Measurements from ENCODE around the gene TMEM123. TPM values are rescaled to one million over a fixed set of nuclear protein-coding genes. Genes with fewer than 3 reads are reported as not detected.
A peak's percentile ranks its signal among the peaks of the same experiment; 100 is the strongest.

TMEM123 gene
- total and polyA plus RNA-seq, 2 of the 13 experiments (the other 11 are each of a cell fraction or from before 2014, with no cell fraction given): 365 to 2,761 TPM

DNA sequence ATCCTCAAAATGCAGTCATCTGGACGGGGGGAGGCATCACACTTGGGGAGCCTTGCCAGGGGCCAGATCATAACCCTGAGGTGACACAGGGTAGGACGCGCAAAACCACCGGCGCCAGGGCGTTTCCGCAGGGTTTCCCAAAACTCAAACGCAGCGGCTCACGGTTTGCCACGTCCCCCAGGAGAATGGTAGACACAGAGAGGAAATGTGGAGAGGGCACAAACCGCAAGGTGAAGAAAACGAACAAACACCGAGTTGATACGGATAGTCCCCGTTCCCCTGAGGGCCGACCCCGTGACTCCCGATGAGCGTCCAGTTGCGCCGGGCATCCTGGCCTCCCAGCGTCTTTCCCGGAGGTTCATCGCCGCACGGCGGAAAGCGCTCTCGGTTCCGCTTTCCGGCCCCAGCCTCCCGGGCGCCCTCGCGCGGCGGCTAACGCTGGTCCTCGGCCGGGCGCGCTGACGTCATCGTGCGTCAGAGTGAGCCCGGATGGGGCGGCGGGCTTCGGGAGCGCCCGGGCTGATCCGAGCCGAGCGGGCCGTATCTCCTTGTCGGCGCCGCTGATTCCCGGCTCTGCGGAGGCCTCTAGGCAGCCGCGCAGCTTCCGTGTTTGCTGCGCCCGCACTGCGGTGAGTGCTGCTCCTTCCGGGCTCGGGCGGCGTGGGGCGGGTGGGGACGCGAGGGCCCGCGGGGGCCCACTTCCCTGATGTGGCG is 105.7 kb downstream of the TMEM123 start, which contains the start of gene BIRC2 (continued):
- TF ChIP-seq SRSF4 (IDR thresholded peaks at IDR 0.05; ENCODE audit: low read depth, low read length, poor library complexity, severe bottlenecking) (no peak), JARID2 (CRISPR knock-in tag; IDR thresholded peaks at IDR 0.05; ENCODE audit: insufficient replicate concordance) (peak; percentile 40), ZNF629 (CRISPR knock-in tag; conservative IDR thresholded peaks at IDR 0.05) (no peak; the same call in 1 of the 2 replicates), MED13 (CRISPR knock-in tag; IDR thresholded peaks at IDR 0.05) (0 out of 2 replicates have a peak, but pooled peaks have one; percentile 40), SALL2 (CRISPR knock-in tag; IDR thresholded peaks at IDR 0.05) (0 out of 2 replicates have a peak, but pooled peaks have one; percentile 72), ZFP41 (CRISPR knock-in tag; IDR thresholded peaks at IDR 0.05; ENCODE audit: borderline replicate concordance) (no peak; the same call in 1 of the 2 replicates), ZNF547 (CRISPR knock-in tag; IDR thresholded peaks at IDR 0.05) (peak; percentile 61; the same call in 1 of the 2 replicates), ZNF709 (CRISPR knock-in tag; IDR thresholded peaks at IDR 0.05) (no peak)
- TF ChIP-seq, protein P1, sequence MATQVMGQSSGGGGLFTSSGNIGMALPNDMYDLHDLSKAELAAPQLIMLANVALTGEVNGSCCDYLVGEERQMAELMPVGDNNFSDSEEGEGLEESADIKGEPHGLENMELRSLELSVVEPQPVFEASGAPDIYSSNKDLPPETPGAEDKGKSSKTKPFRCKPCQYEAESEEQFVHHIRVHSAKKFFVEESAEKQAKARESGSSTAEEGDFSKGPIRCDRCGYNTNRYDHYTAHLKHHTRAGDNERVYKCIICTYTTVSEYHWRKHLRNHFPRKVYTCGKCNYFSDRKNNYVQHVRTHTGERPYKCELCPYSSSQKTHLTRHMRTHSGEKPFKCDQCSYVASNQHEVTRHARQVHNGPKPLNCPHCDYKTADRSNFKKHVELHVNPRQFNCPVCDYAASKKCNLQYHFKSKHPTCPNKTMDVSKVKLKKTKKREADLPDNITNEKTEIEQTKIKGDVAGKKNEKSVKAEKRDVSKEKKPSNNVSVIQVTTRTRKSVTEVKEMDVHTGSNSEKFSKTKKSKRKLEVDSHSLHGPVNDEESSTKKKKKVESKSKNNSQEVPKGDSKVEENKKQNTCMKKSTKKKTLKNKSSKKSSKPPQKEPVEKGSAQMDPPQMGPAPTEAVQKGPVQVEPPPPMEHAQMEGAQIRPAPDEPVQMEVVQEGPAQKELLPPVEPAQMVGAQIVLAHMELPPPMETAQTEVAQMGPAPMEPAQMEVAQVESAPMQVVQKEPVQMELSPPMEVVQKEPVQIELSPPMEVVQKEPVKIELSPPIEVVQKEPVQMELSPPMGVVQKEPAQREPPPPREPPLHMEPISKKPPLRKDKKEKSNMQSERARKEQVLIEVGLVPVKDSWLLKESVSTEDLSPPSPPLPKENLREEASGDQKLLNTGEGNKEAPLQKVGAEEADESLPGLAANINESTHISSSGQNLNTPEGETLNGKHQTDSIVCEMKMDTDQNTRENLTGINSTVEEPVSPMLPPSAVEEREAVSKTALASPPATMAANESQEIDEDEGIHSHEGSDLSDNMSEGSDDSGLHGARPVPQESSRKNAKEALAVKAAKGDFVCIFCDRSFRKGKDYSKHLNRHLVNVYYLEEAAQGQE (IDR thresholded peaks at IDR 0.05; ENCODE audit: borderline replicate concordance in 1 of 2, low read depth in 1 of 2, low read length in 2 of 2): 0 out of 4 replicates have a peak, but pooled peaks of 1 of the 2 experiments have one; percentile 30
- TF ChIP-seq, protein P2, sequence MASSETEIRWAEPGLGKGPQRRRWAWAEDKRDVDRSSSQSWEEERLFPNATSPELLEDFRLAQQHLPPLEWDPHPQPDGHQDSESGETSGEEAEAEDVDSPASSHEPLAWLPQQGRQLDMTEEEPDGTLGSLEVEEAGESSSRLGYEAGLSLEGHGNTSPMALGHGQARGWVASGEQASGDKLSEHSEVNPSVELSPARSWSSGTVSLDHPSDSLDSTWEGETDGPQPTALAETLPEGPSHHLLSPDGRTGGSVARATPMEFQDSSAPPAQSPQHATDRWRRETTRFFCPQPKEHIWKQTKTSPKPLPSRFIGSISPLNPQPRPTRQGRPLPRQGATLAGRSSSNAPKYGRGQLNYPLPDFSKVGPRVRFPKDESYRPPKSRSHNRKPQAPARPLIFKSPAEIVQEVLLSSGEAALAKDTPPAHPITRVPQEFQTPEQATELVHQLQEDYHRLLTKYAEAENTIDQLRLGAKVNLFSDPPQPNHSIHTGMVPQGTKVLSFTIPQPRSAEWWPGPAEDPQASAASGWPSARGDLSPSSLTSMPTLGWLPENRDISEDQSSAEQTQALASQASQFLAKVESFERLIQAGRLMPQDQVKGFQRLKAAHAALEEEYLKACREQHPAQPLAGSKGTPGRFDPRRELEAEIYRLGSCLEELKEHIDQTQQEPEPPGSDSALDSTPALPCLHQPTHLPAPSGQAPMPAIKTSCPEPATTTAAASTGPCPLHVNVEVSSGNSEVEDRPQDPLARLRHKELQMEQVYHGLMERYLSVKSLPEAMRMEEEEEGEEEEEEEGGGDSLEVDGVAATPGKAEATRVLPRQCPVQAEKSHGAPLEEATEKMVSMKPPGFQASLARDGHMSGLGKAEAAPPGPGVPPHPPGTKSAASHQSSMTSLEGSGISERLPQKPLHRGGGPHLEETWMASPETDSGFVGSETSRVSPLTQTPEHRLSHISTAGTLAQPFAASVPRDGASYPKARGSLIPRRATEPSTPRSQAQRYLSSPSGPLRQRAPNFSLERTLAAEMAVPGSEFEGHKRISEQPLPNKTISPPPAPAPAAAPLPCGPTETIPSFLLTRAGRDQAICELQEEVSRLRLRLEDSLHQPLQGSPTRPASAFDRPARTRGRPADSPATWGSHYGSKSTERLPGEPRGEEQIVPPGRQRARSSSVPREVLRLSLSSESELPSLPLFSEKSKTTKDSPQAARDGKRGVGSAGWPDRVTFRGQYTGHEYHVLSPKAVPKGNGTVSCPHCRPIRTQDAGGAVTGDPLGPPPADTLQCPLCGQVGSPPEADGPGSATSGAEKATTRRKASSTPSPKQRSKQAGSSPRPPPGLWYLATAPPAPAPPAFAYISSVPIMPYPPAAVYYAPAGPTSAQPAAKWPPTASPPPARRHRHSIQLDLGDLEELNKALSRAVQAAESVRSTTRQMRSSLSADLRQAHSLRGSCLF (CRISPR knock-in tag; IDR thresholded peaks at IDR 0.05; ENCODE audit: borderline replicate concordance): no peak
- TF ChIP-seq, protein P3, sequence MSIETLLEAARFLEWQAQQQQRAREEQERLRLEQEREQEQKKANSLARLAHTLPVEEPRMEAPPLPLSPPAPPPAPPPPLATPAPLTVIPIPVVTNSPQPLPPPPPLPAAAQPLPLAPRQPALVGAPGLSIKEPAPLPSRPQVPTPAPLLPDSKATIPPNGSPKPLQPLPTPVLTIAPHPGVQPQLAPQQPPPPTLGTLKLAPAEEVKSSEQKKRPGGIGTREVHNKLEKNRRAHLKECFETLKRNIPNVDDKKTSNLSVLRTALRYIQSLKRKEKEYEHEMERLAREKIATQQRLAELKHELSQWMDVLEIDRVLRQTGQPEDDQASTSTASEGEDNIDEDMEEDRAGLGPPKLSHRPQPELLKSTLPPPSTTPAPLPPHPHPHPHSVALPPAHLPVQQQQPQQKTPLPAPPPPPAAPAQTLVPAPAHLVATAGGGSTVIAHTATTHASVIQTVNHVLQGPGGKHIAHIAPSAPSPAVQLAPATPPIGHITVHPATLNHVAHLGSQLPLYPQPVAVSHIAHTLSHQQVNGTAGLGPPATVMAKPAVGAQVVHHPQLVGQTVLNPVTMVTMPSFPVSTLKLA (IDR thresholded peaks at IDR 0.05): no peak
- TF ChIP-seq, protein P4, sequence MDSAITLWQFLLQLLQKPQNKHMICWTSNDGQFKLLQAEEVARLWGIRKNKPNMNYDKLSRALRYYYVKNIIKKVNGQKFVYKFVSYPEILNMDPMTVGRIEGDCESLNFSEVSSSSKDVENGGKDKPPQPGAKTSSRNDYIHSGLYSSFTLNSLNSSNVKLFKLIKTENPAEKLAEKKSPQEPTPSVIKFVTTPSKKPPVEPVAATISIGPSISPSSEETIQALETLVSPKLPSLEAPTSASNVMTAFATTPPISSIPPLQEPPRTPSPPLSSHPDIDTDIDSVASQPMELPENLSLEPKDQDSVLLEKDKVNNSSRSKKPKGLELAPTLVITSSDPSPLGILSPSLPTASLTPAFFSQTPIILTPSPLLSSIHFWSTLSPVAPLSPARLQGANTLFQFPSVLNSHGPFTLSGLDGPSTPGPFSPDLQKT (CRISPR knock-in tag; IDR thresholded peaks at IDR 0.05; ENCODE audit: borderline replicate concordance): peak; percentile 55; the same call in 1 of the 2 replicates
- TF ChIP-seq, protein P5, sequence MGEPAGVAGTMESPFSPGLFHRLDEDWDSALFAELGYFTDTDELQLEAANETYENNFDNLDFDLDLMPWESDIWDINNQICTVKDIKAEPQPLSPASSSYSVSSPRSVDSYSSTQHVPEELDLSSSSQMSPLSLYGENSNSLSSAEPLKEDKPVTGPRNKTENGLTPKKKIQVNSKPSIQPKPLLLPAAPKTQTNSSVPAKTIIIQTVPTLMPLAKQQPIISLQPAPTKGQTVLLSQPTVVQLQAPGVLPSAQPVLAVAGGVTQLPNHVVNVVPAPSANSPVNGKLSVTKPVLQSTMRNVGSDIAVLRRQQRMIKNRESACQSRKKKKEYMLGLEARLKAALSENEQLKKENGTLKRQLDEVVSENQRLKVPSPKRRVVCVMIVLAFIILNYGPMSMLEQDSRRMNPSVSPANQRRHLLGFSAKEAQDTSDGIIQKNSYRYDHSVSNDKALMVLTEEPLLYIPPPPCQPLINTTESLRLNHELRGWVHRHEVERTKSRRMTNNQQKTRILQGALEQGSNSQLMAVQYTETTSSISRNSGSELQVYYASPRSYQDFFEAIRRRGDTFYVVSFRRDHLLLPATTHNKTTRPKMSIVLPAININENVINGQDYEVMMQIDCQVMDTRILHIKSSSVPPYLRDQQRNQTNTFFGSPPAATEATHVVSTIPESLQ (CRISPR knock-in tag; conservative IDR thresholded peaks at IDR 0.05): no peak

All from HepG2 (cell line).